GM11168 (cell line): ENCODE measurements around the gene PTPRQ.

Source experiments
- in situ Hi-C: fragments of 300-500 bp; cut with MboI; formaldehyde crosslinking; loops from one replicate; pipeline ENCODE4 v1.12.0; 2022; ENCODE audit warnings: low sequenced_read_pairs; ENCODE audit not compliant: unreplicated experiment

Gene PTPRQ

GRCh38 chr12:80556566-80556965 is 112.5 kb downstream of the PTPRQ start:
- in situ Hi-C loops, result no loop called here

- in situ Hi-C loops, result no loop called here
These were observed 115.7 kb downstream of the PTPRQ start for GRCh38 chr12:80559766-80560165.

- in situ Hi-C loops, result no loop called here
These were observed 121.2 kb downstream of the PTPRQ start for GRCh38 chr12:80565271-80565670.

GRCh38 chr12:80567401-80567800 is 123.4 kb downstream of the PTPRQ start:
- in situ Hi-C loops, result no loop called here

GRCh38 chr12:80576641-80577418 is 132.8 kb downstream of the PTPRQ start:
- in situ Hi-C loops, result no loop called here

- in situ Hi-C loops, result no loop called here
These were observed 136.2 kb downstream of the PTPRQ start for GRCh38 chr12:80580254-80580653.

GRCh38 chr12:80581783-80582182 is 137.7 kb downstream of the PTPRQ start:
- in situ Hi-C loops, result no loop called here

GRCh38 chr12:80582431-80582830 is 138.4 kb downstream of the PTPRQ start:
- in situ Hi-C loops, result no loop called here

- in situ Hi-C loops, result no loop called here
These were observed 145.0 kb downstream of the PTPRQ start for GRCh38 chr12:80589077-80589476.

GRCh38 chr12:80590085-80590484 is 146.1 kb downstream of the PTPRQ start:
- in situ Hi-C loops, result no loop called here

- in situ Hi-C loops, result no loop called here
These were observed 149.7 kb downstream of the PTPRQ start for GRCh38 chr12:80593766-80594165.

GRCh38 chr12:80596509-80596908 is 152.5 kb downstream of the PTPRQ start:
- in situ Hi-C loops, result no loop called here

GRCh38 chr12:80598004-80598606 is 154.1 kb downstream of the PTPRQ start:
- in situ Hi-C loops, result no loop called here

- in situ Hi-C loops, result no loop called here
These were observed 158.4 kb downstream of the PTPRQ start for GRCh38 chr12:80602455-80602854.

GRCh38 chr12:80607361-80608135 is 163.5 kb downstream of the PTPRQ start:
- in situ Hi-C loops, result no loop called here

GRCh38 chr12:80617733-80618132 is 173.7 kb downstream of the PTPRQ start:
- in situ Hi-C loops, result no loop called here

- in situ Hi-C loops, result no loop called here
These were observed 176.2 kb downstream of the PTPRQ start for GRCh38 chr12:80620281-80620680.

- in situ Hi-C loops, result no loop called here
These were observed 178.2 kb downstream of the PTPRQ start for GRCh38 chr12:80622271-80622670.

- in situ Hi-C loops, result no loop called here
These were observed 181.0 kb downstream of the PTPRQ start for GRCh38 chr12:80625051-80625450.

- in situ Hi-C loops, result no loop called here
These were observed 181.9 kb downstream of the PTPRQ start for GRCh38 chr12:80625901-80626300.

GRCh38 chr12:80627782-80628181 is 183.7 kb downstream of the PTPRQ start:
- in situ Hi-C loops, result no loop called here
